ENCODE results near the gene CRISPLD2.

Gene CRISPLD2

GRCh38 chr16:84859681-84860080 lies 39.9 kb downstream of the CRISPLD2 start:
- no peak for TF ChIP-seq CTCF (IDR thresholded peaks at IDR 0.05; ENCODE audit: borderline replicate concordance, insufficient read depth, low read depth, low read length)
- no peak overlapping the region for H3K4me3 ChIP-seq (ENCODE audit: low read depth, low read length)

DNA sequence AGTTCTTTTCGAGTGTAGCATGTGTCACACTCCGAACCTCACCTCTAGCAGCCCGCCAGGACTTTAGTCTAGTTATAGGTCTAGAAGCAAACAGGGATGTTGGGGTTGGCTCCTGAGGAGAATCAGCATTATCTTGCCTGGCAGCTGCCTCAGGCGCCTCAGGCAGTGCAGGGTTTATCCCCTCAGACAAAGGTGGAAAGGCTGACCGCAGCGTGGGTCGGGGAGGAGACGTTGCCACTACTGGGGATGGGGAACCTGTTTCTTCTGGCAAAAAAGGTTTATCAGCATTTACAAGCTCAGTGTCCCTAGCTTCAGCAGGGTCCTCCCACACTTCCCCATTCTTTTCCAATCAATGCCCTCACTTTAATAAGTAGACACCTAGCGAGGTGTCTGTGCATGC lies 40.6 kb downstream of the CRISPLD2 start:
- no peak overlapping the region for H3K4me3 ChIP-seq (ENCODE audit: low read depth, low read length)
- no peak for TF ChIP-seq CTCF (IDR thresholded peaks at IDR 0.05; ENCODE audit: borderline replicate concordance, insufficient read depth, low read depth, low read length)

GRCh38 chr16:84861671-84862070 lies 41.9 kb downstream of the CRISPLD2 start:
- TF ChIP-seq CTCF (IDR thresholded peaks at IDR 0.05; ENCODE audit: borderline replicate concordance, insufficient read depth, low read depth, low read length), result no peak
- no peak overlapping the region for H3K4me3 ChIP-seq (ENCODE audit: low read depth, low read length)

- H3K4me3 ChIP-seq (ENCODE audit: low read depth, low read length), result no peak overlapping the region
- no peak for TF ChIP-seq CTCF (IDR thresholded peaks at IDR 0.05; ENCODE audit: borderline replicate concordance, insufficient read depth, low read depth, low read length)
Measured at GRCh38 chr16:84862804-84863480, 43.2 kb downstream of the CRISPLD2 start.

GRCh38 chr16:84863481-84863814 lies 43.7 kb downstream of the CRISPLD2 start:
- no peak overlapping the region for H3K4me3 ChIP-seq (ENCODE audit: low read depth, low read length)
- no peak for TF ChIP-seq CTCF (IDR thresholded peaks at IDR 0.05; ENCODE audit: borderline replicate concordance, insufficient read depth, low read depth, low read length)

GRCh38 chr16:84864326-84864955 lies 44.7 kb downstream of the CRISPLD2 start:
- TF ChIP-seq CTCF (IDR thresholded peaks at IDR 0.05; ENCODE audit: borderline replicate concordance, insufficient read depth, low read depth, low read length), result no peak
- no peak overlapping the region for H3K4me3 ChIP-seq (ENCODE audit: low read depth, low read length)

DNA sequence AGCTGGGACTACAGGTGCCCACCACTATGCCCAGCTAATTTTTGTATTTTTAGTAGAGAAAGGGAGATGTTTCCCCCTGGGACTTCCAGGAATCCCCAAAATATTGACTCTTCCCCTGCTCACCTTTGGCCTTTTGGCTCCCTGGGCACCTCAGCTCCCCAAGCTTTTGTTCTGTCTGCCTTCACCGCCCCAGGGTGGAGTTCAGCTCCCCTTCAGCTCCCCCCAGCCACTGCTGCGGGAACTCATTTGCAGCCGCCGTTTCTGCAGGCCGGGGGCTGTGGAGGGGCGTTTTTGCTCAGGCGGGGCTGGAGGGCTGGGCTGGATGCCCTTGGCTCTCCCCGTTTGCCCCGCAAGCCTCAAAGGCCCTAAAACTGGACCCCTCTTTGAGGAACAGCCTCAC lies 47.9 kb downstream of the CRISPLD2 start:
- H3K4me3 ChIP-seq (ENCODE audit: low read depth, low read length), result no peak overlapping the region
- TF ChIP-seq CTCF (IDR thresholded peaks at IDR 0.05; ENCODE audit: borderline replicate concordance, insufficient read depth, low read depth, low read length), result no peak

Data from GM12875 (cell line).